Measurements from ENCODE around the gene HS6ST1. TPM values are rescaled to one million over a fixed set of nuclear protein-coding genes. Genes with fewer than 3 reads are reported as not detected.

HS6ST1 gene
- total RNA-seq, 2 experiments from 2014 or later, result 13.6 to 17.6 TPM

GRCh38 chr2:128280158-128280871 is 38.4 kb downstream of the HS6ST1 start:
- no peaks in the 10 kb centered on the region for H3K4me1 ChIP-seq (ENCODE audit: insufficient read depth, low read length, poor library complexity, severe bottlenecking)
- intact Hi-C loops (cut with micrococcal nuclease; ENCODE audit: unreplicated experiment), result no loop called here
- H3K9me2 ChIP-seq (ENCODE audit: insufficient read depth, low read length), result no peaks in the 10 kb centered on the region
- ChIA-PET CTCF (ENCODE audit: unreplicated experiment) (no interaction called here), POLR2A (interaction anchor here (0.7 kb wide), 1 partner anchor 378 kb away, joined by 4 read pairs; no protein-coding TSS in a partner anchor)
- H4K20me1 ChIP-seq (ENCODE audit: insufficient read depth, low read length), result no peaks in the 10 kb centered on the region
- BruUV-seq (replicated peaks), result no TSS peak
- H3K4me3 ChIP-seq (ENCODE audit: low read depth, low read length, poor library complexity, severe bottlenecking), result no peak overlapping the region
- no peak overlapping the region for H3K4me2 ChIP-seq (ENCODE audit: low read length)
- no peaks in the 10 kb centered on the region for H3K79me2 ChIP-seq (ENCODE audit: insufficient read depth, low read depth, low read length)
- H3K9me3 ChIP-seq (ENCODE audit: low read length), result no peaks in the 10 kb centered on the region
- no peak for DNase-seq (ENCODE audit: low spot score)
- no peak overlapping the region for H2AFZ ChIP-seq (ENCODE audit: low read length)
- H3K27ac ChIP-seq (ENCODE audit: low read depth, low read length, poor library complexity, severe bottlenecking), result no peak overlapping the region
- H3K36me3 ChIP-seq (ENCODE audit: insufficient read depth, low read length), result peaks cover 5% of the 10 kb centered on the region; the same call in 1 of the 2 replicates
- no peak for TF ChIP-seq CTCF (conservative IDR thresholded peaks at IDR 0.05; ENCODE audit: low read length)
- TF ChIP-seq EZH2phosphoT487 (IDR thresholded peaks at IDR 0.05; ENCODE audit: borderline replicate concordance, low read depth, low read length), result no peak

- no peak for DNase-seq (ENCODE audit: low spot score)
- Histone ChIP-seq H3K79me2 (ENCODE audit: insufficient read depth, low read depth, low read length) (no peaks in the 10 kb centered on the region), H3K9me2 (ENCODE audit: insufficient read depth, low read length) (no peaks in the 10 kb centered on the region), H4K20me1 (ENCODE audit: insufficient read depth, low read length) (no peaks in the 10 kb centered on the region), H3K36me3 (ENCODE audit: insufficient read depth, low read length) (peaks cover 10% of the 10 kb centered on the region; the same call in 1 of the 2 replicates), H3K9me3 (ENCODE audit: low read length) (no peaks in the 10 kb centered on the region), H3K27ac (ENCODE audit: low read depth, low read length, poor library complexity, severe bottlenecking) (no peak overlapping the region), H3K4me1 (ENCODE audit: insufficient read depth, low read length, poor library complexity, severe bottlenecking) (no peaks in the 10 kb centered on the region), H3K4me3 (ENCODE audit: low read depth, low read length, poor library complexity, severe bottlenecking) (no peak overlapping the region), H3K4me2 (ENCODE audit: low read length) (no peak overlapping the region), H2AFZ (ENCODE audit: low read length) (no peak overlapping the region)
- TF ChIP-seq CTCF (conservative IDR thresholded peaks at IDR 0.05; ENCODE audit: low read length) (no peak), EZH2phosphoT487 (IDR thresholded peaks at IDR 0.05; ENCODE audit: borderline replicate concordance, low read depth, low read length) (no peak)
- ChIA-PET CTCF (ENCODE audit: unreplicated experiment) (no interaction called here), POLR2A (no interaction called here)
- intact Hi-C loops (cut with micrococcal nuclease; ENCODE audit: unreplicated experiment), result no loop called here
- BruUV-seq (replicated peaks), result no TSS peak
Observed at GRCh38 chr2:128279786-128280157, 38.9 kb downstream of the HS6ST1 start.

GRCh38 chr2:128279009-128279408 is 39.7 kb downstream of the HS6ST1 start:
- no peak for DNase-seq (ENCODE audit: low spot score)
- TF ChIP-seq CTCF (conservative IDR thresholded peaks at IDR 0.05; ENCODE audit: low read length), result no peak
- no peak for TF ChIP-seq EZH2phosphoT487 (IDR thresholded peaks at IDR 0.05; ENCODE audit: borderline replicate concordance, low read depth, low read length)
- BruUV-seq (replicated peaks), result no TSS peak
- Histone ChIP-seq H3K36me3 (ENCODE audit: insufficient read depth, low read length) (peaks cover 18% of the 10 kb centered on the region), H4K20me1 (ENCODE audit: insufficient read depth, low read length) (no peaks in the 10 kb centered on the region), H3K79me2 (ENCODE audit: insufficient read depth, low read depth, low read length) (no peaks in the 10 kb centered on the region), H3K9me2 (ENCODE audit: insufficient read depth, low read length) (no peaks in the 10 kb centered on the region), H2AFZ (ENCODE audit: low read length) (no peak overlapping the region), H3K4me3 (ENCODE audit: low read depth, low read length, poor library complexity, severe bottlenecking) (no peak overlapping the region), H3K4me1 (ENCODE audit: insufficient read depth, low read length, poor library complexity, severe bottlenecking) (no peaks in the 10 kb centered on the region), H3K4me2 (ENCODE audit: low read length) (no peak overlapping the region), H3K9me3 (ENCODE audit: low read length) (peaks cover 7% of the 10 kb centered on the region; the same call in 1 of the 2 replicates), H3K27ac (ENCODE audit: low read depth, low read length, poor library complexity, severe bottlenecking) (no peak overlapping the region)
- POLR2A ChIA-PET, result interaction anchor here (0.7 kb wide), 1 partner anchor 407 kb away, joined by 4 read pairs; no protein-coding TSS in a partner anchor
- CTCF ChIA-PET (ENCODE audit: unreplicated experiment), result no interaction called here
- intact Hi-C loops (cut with micrococcal nuclease; ENCODE audit: unreplicated experiment), result no loop called here
